HCT116 (cell line): ENCODE data around the gene ENTPD8. TPM values are rescaled to one million over a fixed set of nuclear protein-coding genes. Genes with fewer than 3 reads are reported as not detected.

Experiments used
- ATAC-seq: fragments of 200-7000 bp; cut with Tn5 transposase; 2 replicates; pipeline ENCODE4 v1.9.1; 2020; ENCODE audit warnings: mild to moderate bottlenecking, moderate library complexity
- BruUV-seq: library from RNA; stranded (reverse); fragments of 400-500 nt; replicated peaks from 2 replicates; lab custom pipeline; 2021; lab: Mats Ljungman, UMichigan
- CTCF ChIA-PET: fragments of 300-600 bp; sonication (Branson Sonifier 250); formaldehyde crosslinking; loops from one replicate; lab custom pipeline; 2021; ENCODE audit warnings: antibody characterized with exemption; lab: Charles Lee
- POLR2A ChIA-PET: fragments of 300-600, 350-600 bp; sonication (Branson Sonifier 250); formaldehyde crosslinking; loops from one replicate; lab custom pipeline; 2021; ENCODE audit warnings: antibody characterized with exemption; lab: Charles Lee
- RAD21 ChIA-PET, 2 experiments: fragments of 300-600 bp; sonication (Branson Sonifier 250); formaldehyde crosslinking; loops; one replicate each; lab custom pipeline; 2023; ENCODE audit warnings: low total read pairs in 2 of 2; ENCODE audit not compliant: uncharacterized antibody in 2 of 2, unreplicated experiment in 2 of 2, low non-redundant PET in 1 of 2; lab: Charles Lee
- DNase-seq: peaks from one replicate; pipeline ENCODE4 v3.0.0-alpha.2; 2010; ENCODE audit warnings: low read depth, low spot score
- H2AFZ ChIP-seq: fragments of 200-600 bp; shearing (Covaris generic), sonication (generic); 2 replicates; pipeline ENCODE4 v1.6.1; 2017; ENCODE audit warnings: low read depth, mixed run types, mixed read lengths, antibody characterized with exemption, low read length; ENCODE audit not compliant: poor library complexity, severe bottlenecking
- H3K27ac ChIP-seq: 2 replicates; pipeline ENCODE4 v1.5.1; 2012; ENCODE audit warnings: low read depth, low read length
- H3K27me3 ChIP-seq: fragments of 200-600 bp; sonication (generic); 2 replicates; pipeline ENCODE4 v1.6.1; 2016; ENCODE audit warnings: mixed run types, low read length, mixed read lengths; ENCODE audit not compliant: insufficient read depth
- H3K36me3 ChIP-seq, 2 experiments: fragments of 200-500 bp in 1 of 2; fragments of 200-600 bp in 1 of 2; sonication (Bioruptor generic) in 1 of 2; sonication (generic) in 1 of 2; 2 replicates each; pipeline versions ENCODE4 v1.5.1 to v1.6.1; 2014 to 2016; ENCODE audit warnings: low read length in 2 of 2, inconsistent platforms in 1 of 2, mixed read lengths in 1 of 2, mixed run types in 1 of 2; ENCODE audit not compliant: insufficient read depth in 2 of 2, control insufficient read depth in 1 of 2
- H3K4me1 ChIP-seq, 2 experiments: fragments of 200-600 bp in 1 of 2; sonication (generic) in 1 of 2; 2 replicates each; pipeline versions ENCODE4 v1.5.1 to v1.6.1; 2012 to 2017; ENCODE audit warnings: low read length in 2 of 2, inconsistent platforms in 1 of 2, mild to moderate bottlenecking in 1 of 2, mixed read lengths in 1 of 2, mixed run types in 1 of 2, moderate library complexity in 1 of 2; ENCODE audit not compliant: insufficient read depth in 2 of 2, control insufficient read depth in 1 of 2
- H3K4me2 ChIP-seq: fragments of 200-600 bp; sonication (generic); 2 replicates; pipeline ENCODE4 v1.6.1; 2017; ENCODE audit warnings: mixed run types, low read length, mixed read lengths
- H3K4me3 ChIP-seq, 2 experiments: fragments of 200-600 bp in 1 of 2; sonication (generic) in 1 of 2; replicated peaks in 1 of 2; 2 replicates each; pipeline ENCODE4 v1.5.1; 2011 to 2016; ENCODE audit warnings: low read length in 2 of 2, control low read depth in 1 of 2, low read depth in 1 of 2, mild to moderate bottlenecking in 1 of 2, mixed read lengths in 1 of 2, mixed run types in 1 of 2
- H3K79me2 ChIP-seq: fragments of 200-600 bp; sonication (generic); 2 replicates; pipeline ENCODE4 v1.6.1; 2017; ENCODE audit warnings: mild to moderate bottlenecking, mixed run types, low read length, moderate library complexity, mixed read lengths; ENCODE audit not compliant: insufficient read depth
- H3K9ac ChIP-seq: fragments of 200-600 bp; sonication (generic); 2 replicates; pipeline ENCODE4 v1.6.1; 2016; ENCODE audit warnings: low read length, mixed read lengths
- H3K9me2 ChIP-seq: fragments of 200-600 bp; sonication (generic), shearing (Covaris generic); 2 replicates; pipeline ENCODE4 v1.6.1; 2017; ENCODE audit warnings: mixed run types, mild to moderate bottlenecking, moderate library complexity; ENCODE audit not compliant: insufficient read depth
- H3K9me3 ChIP-seq, 2 experiments: fragments of 200-500 bp in 1 of 2; fragments of 200-600 bp in 1 of 2; sonication (Bioruptor generic) in 1 of 2; sonication (generic) in 1 of 2; 2 replicates each; pipeline ENCODE4 v1.6.1; 2014 to 2017; ENCODE audit warnings: low read length in 2 of 2, mixed read lengths in 2 of 2, inconsistent platforms in 1 of 2, low read depth in 1 of 2, mild to moderate bottlenecking in 1 of 2, mixed run types in 1 of 2, moderate library complexity in 1 of 2; ENCODE audit not compliant: control insufficient read depth in 1 of 2, insufficient read depth in 1 of 2
- H4K20me1 ChIP-seq: fragments of 200-600 bp; sonication (generic), shearing (Covaris generic); 2 replicates; pipeline ENCODE4 v1.6.1; 2017; ENCODE audit warnings: mixed run types, mild to moderate bottlenecking, moderate library complexity; ENCODE audit not compliant: insufficient read depth
- ELF1 ChIP-seq: IDR thresholded peaks from 2 replicates; pipeline ENCODE4 v1.6.1; 2012; ENCODE audit warnings: low read depth, borderline replicate concordance
- EZH2 ChIP-seq: fragments of 200-600 bp; sonication (generic); IDR thresholded peaks from 2 replicates; pipeline ENCODE4 v1.6.1; 2017; ENCODE audit warnings: antibody characterized with exemption, mixed run types
- FOSL1 ChIP-seq: IDR thresholded peaks from 2 replicates; pipeline ENCODE4 v1.6.1; 2012; ENCODE audit warnings: low read depth
- POLR2AphosphoS5 ChIP-seq: IDR thresholded peaks from 2 replicates; pipeline ENCODE4 v1.6.1; 2011; ENCODE audit warnings: mild to moderate bottlenecking, low read depth, low read length, moderate library complexity
- RAD21 ChIP-seq: IDR thresholded peaks from 2 replicates; pipeline ENCODE4 v1.6.1; 2012; ENCODE audit warnings: low read depth, mild to moderate bottlenecking
- SP1 ChIP-seq: IDR thresholded peaks from 2 replicates; pipeline ENCODE4 v1.6.1; 2012; ENCODE audit warnings: low read depth
- TCF7L2 ChIP-seq: IDR thresholded peaks from 2 replicates; pipeline ENCODE4 v1.7.0; 2011; ENCODE audit warnings: borderline replicate concordance, inconsistent platforms; ENCODE audit not compliant: insufficient read depth, insufficient read length; ENCODE audit errors: extremely low read depth
- ZFX ChIP-seq: fragments of 450-650 bp; IDR thresholded peaks from 2 replicates; pipeline ENCODE4 v1.6.1; 2017
- ZNF274 ChIP-seq: fragments of 200-500 bp; sonication (Bioruptor generic); IDR thresholded peaks from 2 replicates; pipeline ENCODE4 v1.6.1; 2014; ENCODE audit warnings: mild to moderate bottlenecking, low read depth, low read length, inconsistent platforms
- intact Hi-C: fragments of 100-400 bp; cut with micrococcal nuclease; formaldehyde crosslinking; loops from 2 replicates; pipeline ENCODE4 v1.10.0; 2022
- total RNA-seq: library from RNA; stranded (reverse); gene quantifications from one replicate; pipeline ENCODE4 v1.2.1, GENCODE V29; 2021; ENCODE audit not compliant: unreplicated experiment
- TF ChIP-seq, protein P1 (sequence below): IDR thresholded peaks from 2 replicates; pipeline ENCODE4 v1.6.1; 2011; ENCODE audit warnings: mild to moderate bottlenecking, low read length, moderate library complexity; ENCODE audit not compliant: insufficient replicate concordance; ENCODE audit errors: extremely low read depth

ENTPD8 gene
- total RNA-seq, 1 experiment from 2014 or later = 1.7 TPM

- H3K4me2 ChIP-seq = no peak overlapping the region
- no peaks in the 10 kb centered on the region for H3K36me3 ChIP-seq
- H3K4me1 ChIP-seq = peaks cover 0 to 6% of the 10 kb centered on the region in 2 experiments; a peak in 1 of 4 replicates
- no peak overlapping the region for H3K9ac ChIP-seq
- H2AFZ ChIP-seq = no peak overlapping the region
- TF ChIP-seq, protein P1, sequence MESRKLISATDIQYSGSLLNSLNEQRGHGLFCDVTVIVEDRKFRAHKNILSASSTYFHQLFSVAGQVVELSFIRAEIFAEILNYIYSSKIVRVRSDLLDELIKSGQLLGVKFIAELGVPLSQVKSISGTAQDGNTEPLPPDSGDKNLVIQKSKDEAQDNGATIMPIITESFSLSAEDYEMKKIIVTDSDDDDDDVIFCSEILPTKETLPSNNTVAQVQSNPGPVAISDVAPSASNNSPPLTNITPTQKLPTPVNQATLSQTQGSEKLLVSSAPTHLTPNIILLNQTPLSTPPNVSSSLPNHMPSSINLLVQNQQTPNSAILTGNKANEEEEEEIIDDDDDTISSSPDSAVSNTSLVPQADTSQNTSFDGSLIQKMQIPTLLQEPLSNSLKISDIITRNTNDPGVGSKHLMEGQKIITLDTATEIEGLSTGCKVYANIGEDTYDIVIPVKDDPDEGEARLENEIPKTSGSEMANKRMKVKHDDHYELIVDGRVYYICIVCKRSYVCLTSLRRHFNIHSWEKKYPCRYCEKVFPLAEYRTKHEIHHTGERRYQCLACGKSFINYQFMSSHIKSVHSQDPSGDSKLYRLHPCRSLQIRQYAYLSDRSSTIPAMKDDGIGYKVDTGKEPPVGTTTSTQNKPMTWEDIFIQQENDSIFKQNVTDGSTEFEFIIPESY = no peak
- no peak for TF ChIP-seq RAD21
- TF ChIP-seq, all 23 proteins: peak for 0
- intact Hi-C loops = no loop called here
- no peak for ATAC-seq
- no TSS peak for BruUV-seq
- Histone ChIP-seq H3K79me2 (no peaks in the 10 kb centered on the region), H3K27ac (no peak overlapping the region), H3K9me2 (no peaks in the 10 kb centered on the region), H3K27me3 (no peaks in the 10 kb centered on the region), H3K9me3 (no peaks in the 10 kb centered on the region), H4K20me1 (no peaks in the 10 kb centered on the region), H3K4me3 (no peak overlapping the region)
- ChIA-PET RAD21 (no interaction called here), POLR2A (no interaction called here), CTCF (no interaction called here)
- no peak for DNase-seq
These were observed 43.6 kb upstream of the ENTPD8 start for GRCh38 chr9:137484551-137485315.

- RAD21 ChIA-PET = no interaction called here
- intact Hi-C loops = no loop called here
- BruUV-seq = no TSS peak
- Histone ChIP-seq H4K20me1 (no peaks in the 10 kb centered on the region), H3K9me2 (no peaks in the 10 kb centered on the region), H3K27me3 (no peaks in the 10 kb centered on the region), H2AFZ (no peak overlapping the region), H3K9ac (no peak overlapping the region), H3K79me2 (no peaks in the 10 kb centered on the region), H3K9me3 (no peaks in the 10 kb centered on the region), H3K36me3 (no peaks in the 10 kb centered on the region), H3K4me2 (no peak overlapping the region), H3K27ac (no peak overlapping the region), H3K4me3 (no peak overlapping the region), H3K4me1 (peaks cover 0 to 6% of the 10 kb centered on the region in 2 experiments; a peak in 1 of 4 replicates)
- CTCF ChIA-PET = no interaction called here
- TF ChIP-seq SP1 = no peak
- no peak for TF ChIP-seq ZNF274
- TF ChIP-seq ZFX = no peak
- TF ChIP-seq FOSL1 = no peak
- no peak for TF ChIP-seq POLR2AphosphoS5
- no peak for TF ChIP-seq TCF7L2
- no peak for TF ChIP-seq ELF1
- TF ChIP-seq, protein P1 = no peak
- TF ChIP-seq EZH2 = no peak
- POLR2A ChIA-PET = no interaction called here
- ATAC-seq (no peak), DNase-seq (no peak)
These were observed 41.1 kb upstream of the ENTPD8 start for GRCh38 chr9:137482094-137482781.
